ENCODE data around the gene IL1RAPL1. TPM values are rescaled to one million over a fixed set of nuclear protein-coding genes. Genes with fewer than 3 reads are reported as not detected.

Gene IL1RAPL1
- total RNA-seq, 2 experiments from 2014 or later, result not detected

DNA sequence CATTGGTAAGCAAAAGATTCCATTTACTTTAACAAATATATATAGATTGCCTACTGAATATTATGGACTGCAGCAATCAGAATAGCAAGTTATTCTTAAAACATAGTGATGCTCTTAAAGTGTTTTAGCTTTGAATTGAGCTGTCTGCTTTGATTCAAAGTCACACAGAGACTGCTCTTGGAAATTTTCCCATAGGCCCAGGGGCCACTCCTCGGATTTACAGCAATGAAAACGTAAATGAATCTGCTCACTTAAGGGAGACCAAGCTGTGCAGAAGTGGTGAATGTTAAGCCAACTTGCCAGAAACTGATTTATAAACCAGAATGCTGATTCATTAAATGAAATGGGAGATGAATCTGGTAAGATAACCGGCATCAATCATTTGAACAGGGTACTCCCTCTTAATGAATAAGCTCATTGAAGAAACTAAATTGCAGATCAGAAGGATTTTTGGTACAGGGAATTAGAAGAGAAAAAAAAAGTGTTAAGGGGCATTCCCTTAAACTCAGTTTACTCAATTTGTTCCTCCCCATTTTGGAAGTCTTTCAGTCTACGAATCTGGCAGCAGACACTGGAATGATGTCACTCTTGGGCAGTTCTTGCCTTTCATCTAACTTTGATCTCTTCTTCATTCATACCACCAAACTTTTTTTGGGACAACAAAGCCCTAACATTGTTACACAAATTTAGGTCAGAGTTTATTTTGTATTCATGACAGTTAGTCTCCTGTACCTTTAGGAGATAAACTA, 1264.8 kb downstream of the IL1RAPL1 start:
- ChIA-PET POLR2A (no interaction called here), CTCF (no interaction called here)
- H3K4me3 Mint-ChIP-seq, result no peak overlapping the region
- intact Hi-C loops (cut with micrococcal nuclease), result no loop called here
- H3K9me3 Mint-ChIP-seq, result peaks cover 1% of the 10 kb centered on the region
- ATAC-seq, result no peak
- TF ChIP-seq, protein P1, sequence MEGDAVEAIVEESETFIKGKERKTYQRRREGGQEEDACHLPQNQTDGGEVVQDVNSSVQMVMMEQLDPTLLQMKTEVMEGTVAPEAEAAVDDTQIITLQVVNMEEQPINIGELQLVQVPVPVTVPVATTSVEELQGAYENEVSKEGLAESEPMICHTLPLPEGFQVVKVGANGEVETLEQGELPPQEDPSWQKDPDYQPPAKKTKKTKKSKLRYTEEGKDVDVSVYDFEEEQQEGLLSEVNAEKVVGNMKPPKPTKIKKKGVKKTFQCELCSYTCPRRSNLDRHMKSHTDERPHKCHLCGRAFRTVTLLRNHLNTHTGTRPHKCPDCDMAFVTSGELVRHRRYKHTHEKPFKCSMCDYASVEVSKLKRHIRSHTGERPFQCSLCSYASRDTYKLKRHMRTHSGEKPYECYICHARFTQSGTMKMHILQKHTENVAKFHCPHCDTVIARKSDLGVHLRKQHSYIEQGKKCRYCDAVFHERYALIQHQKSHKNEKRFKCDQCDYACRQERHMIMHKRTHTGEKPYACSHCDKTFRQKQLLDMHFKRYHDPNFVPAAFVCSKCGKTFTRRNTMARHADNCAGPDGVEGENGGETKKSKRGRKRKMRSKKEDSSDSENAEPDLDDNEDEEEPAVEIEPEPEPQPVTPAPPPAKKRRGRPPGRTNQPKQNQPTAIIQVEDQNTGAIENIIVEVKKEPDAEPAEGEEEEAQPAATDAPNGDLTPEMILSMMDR (IDR thresholded peaks at IDR 0.05), result no peak
- H3K27me3 Mint-ChIP-seq, result no peaks in the 10 kb centered on the region
- no peak overlapping the region for H3K27ac Mint-ChIP-seq
- H3K36me3 Mint-ChIP-seq (ENCODE audit: low read depth), result no peaks in the 10 kb centered on the region
- H3K4me1 Mint-ChIP-seq (ENCODE audit: low read depth), result no peaks in the 10 kb centered on the region
- no peak for DNase-seq

DNA sequence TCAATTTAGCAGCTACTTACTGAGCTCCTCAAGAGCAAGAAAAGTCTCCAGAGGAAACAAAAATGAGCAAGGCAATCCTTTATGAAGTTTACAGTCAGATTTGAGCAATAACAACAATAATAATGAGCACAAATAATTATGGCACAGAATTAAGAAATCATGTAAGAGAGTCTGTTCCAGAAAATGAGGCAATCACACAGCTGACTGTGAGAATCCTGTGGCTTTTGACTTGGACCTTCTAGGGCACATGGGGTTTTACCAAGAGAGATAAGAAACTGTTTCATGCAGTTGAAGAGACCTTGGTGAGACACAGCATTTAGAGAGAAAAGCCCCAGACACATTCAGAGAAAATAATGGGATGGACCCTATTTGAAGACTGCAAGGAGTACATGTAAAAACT, 1265.5 kb downstream of the IL1RAPL1 start:
- no peak for DNase-seq
- Mint-ChIP-seq H3K27me3 (no peaks in the 10 kb centered on the region), H3K36me3 (ENCODE audit: low read depth) (no peaks in the 10 kb centered on the region), H3K4me1 (ENCODE audit: low read depth) (no peaks in the 10 kb centered on the region), H3K4me3 (no peak overlapping the region), H3K9me3 (peaks cover 1% of the 10 kb centered on the region), H3K27ac (no peak overlapping the region)
- intact Hi-C loops (cut with micrococcal nuclease), result no loop called here
- CTCF ChIA-PET, result no interaction called here
- TF ChIP-seq, protein P1 (IDR thresholded peaks at IDR 0.05), result no peak
- POLR2A ChIA-PET, result no interaction called here
- no peak for ATAC-seq

DNA sequence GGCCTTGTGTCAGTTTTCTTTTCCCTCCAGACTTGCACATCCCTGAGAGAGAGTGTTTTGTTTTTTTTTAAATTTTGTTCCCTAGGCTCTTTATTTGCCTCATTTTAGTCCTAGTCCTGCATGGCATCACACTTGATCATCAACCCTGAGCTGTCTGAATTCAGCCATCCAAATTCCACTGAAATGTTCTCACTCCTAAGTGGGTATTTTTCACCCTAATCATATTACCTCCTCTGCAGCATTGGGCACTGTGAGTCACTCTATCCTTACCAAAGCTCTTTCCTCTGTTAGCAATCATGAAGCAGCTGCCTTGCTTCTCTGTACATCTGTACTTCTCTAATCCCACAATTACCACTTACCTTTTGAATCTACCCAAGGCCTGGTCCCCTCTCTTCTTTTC, 1271.5 kb downstream of the IL1RAPL1 start:
- ATAC-seq, result no peak
- no peak overlapping the region for H3K27ac Mint-ChIP-seq
- CTCF ChIA-PET, result no interaction called here

GRCh38 chrX:29862126-29862677, 1275.0 kb downstream of the IL1RAPL1 start:
- intact Hi-C loops (cut with micrococcal nuclease), result no loop called here
- TF ChIP-seq, protein P1 (IDR thresholded peaks at IDR 0.05), result no peak
- CTCF ChIA-PET, result no interaction called here
- POLR2A ChIA-PET, result interaction anchor here (0.6 kb wide), 1 partner anchor 280 kb away, joined by 3 read pairs; no protein-coding TSS in a partner anchor
- Mint-ChIP-seq H3K27ac (no peak overlapping the region), H3K27me3 (no peaks in the 10 kb centered on the region), H3K9me3 (no peaks in the 10 kb centered on the region), H3K4me3 (no peak overlapping the region), H3K4me1 (ENCODE audit: low read depth) (no peaks in the 10 kb centered on the region), H3K36me3 (ENCODE audit: low read depth) (no peaks in the 10 kb centered on the region)
- DNase-seq (no peak), ATAC-seq (no peak)

More for the DNA sequence above, 1271.5 kb downstream of the IL1RAPL1 start:
- TF ChIP-seq, protein P1 (IDR thresholded peaks at IDR 0.05), result no peak
- Mint-ChIP-seq H3K4me1 (ENCODE audit: low read depth) (no peaks in the 10 kb centered on the region), H3K36me3 (ENCODE audit: low read depth) (no peaks in the 10 kb centered on the region), H3K9me3 (peaks cover 1% of the 10 kb centered on the region), H3K27me3 (no peaks in the 10 kb centered on the region), H3K4me3 (no peak overlapping the region)
- DNase-seq, result no peak
- intact Hi-C loops (cut with micrococcal nuclease), result no loop called here
- POLR2A ChIA-PET, result no interaction called here

- H3K27me3 Mint-ChIP-seq, result no peaks in the 10 kb centered on the region
- no peak overlapping the region for H3K27ac Mint-ChIP-seq
- intact Hi-C loops (cut with micrococcal nuclease), result no loop called here
- no peak for DNase-seq
- TF ChIP-seq, protein P1 (IDR thresholded peaks at IDR 0.05), result no peak
- H3K36me3 Mint-ChIP-seq (ENCODE audit: low read depth), result no peaks in the 10 kb centered on the region
- ChIA-PET CTCF (no interaction called here), POLR2A (no interaction called here)
- H3K4me3 Mint-ChIP-seq, result no peak overlapping the region
- ATAC-seq, result no peak
- H3K4me1 Mint-ChIP-seq (ENCODE audit: low read depth), result no peaks in the 10 kb centered on the region
- no peaks in the 10 kb centered on the region for H3K9me3 Mint-ChIP-seq
These were observed 1280.7 kb downstream of the IL1RAPL1 start for GRCh38 chrX:29867971-29868370.

Data from activated CD8-positive, alpha-beta T cell treated with anti-CD3 and anti-CD28 coated beads for 36 hours (primary cell).